Measurements from ENCODE around the gene MYO1B.

The MYO1B gene

GRCh38 chr2:191394043-191394442, 148.8 kb downstream of the MYO1B start:
- in situ Hi-C loops (cut with MboI; ENCODE audit: low sequenced_read_pairs) = no loop called here

DNA sequence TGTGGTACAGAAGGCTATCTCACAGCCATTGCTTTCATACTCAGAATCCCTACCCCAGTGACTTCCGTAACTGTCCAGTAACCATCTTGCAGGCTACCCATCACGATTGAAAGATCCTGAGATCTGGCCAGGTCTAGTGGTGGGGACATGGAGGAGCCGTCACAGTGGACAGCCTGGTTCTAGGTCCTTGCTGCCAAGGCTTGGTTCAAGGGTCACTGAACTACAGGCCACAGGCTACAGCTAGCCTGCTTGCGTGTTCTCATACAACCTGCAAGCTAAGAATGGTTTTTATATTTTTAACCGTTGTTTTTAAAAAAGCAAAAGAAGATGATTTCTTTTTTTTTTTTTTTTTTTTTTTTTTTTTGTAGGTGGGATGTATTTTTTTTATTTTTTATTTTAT, 151.6 kb downstream of the MYO1B start:
- in situ Hi-C loops (cut with MboI; ENCODE audit: low sequenced_read_pairs) = no loop called here

- in situ Hi-C loops (cut with MboI; ENCODE audit: low sequenced_read_pairs) = no loop called here
These were observed 154.4 kb downstream of the MYO1B start for GRCh38 chr2:191399601-191400000.

GRCh38 chr2:191401287-191401686, 156.1 kb downstream of the MYO1B start:
- in situ Hi-C loops (cut with MboI; ENCODE audit: low sequenced_read_pairs) = no loop called here

DNA sequence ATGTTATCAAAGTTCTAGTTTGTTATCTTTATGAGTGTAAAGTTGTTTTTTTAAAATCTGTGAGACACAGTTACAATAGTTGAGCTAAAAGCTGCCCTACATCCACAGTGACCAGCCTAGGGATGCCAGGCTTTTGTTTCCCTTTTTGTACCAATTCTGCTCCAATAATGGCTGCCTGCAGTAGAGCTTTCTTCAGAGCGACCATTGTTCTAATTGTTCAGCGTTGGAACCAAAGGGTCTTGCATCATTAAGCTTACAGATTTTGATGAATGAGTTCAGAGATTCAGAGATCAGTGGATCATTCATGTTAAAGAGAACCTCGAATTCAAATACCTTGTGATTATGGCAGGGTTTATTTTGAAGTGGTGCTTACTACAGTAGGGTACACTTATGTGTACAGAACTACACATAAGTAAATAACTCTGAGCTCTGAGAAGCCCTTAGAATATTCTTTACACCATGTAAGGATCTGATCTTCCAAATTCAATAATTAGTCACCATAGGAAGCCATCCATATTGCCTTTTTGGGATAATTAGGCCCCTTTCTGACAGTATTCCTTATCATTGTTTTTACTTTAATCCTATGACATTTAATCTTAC, 157.9 kb downstream of the MYO1B start:
- in situ Hi-C loops (cut with MboI; ENCODE audit: low sequenced_read_pairs) = no loop called here

DNA sequence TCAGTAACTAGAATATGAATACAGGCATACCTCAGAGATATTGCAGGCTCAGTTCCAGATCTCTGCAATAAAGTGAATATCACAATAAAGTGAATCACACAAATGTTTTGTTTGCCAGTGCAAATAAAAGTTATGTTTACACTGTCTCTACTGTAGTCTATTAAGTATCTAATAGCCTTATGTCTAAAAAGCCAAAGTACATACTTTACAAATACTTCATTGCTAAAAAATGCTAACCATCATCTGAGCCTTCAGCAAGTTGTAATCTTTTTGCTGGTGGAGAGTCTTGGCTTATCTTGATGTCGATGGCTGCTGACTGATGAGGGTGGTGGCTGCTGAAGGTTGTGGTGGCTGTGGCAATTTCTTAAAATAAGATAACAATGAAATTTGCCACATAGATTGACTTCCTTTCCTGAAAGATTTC, 159.4 kb downstream of the MYO1B start:
- in situ Hi-C loops (cut with MboI; ENCODE audit: low sequenced_read_pairs) = no loop called here

GRCh38 chr2:191405546-191405945, 160.3 kb downstream of the MYO1B start:
- in situ Hi-C loops (cut with MboI; ENCODE audit: low sequenced_read_pairs) = no loop called here

DNA sequence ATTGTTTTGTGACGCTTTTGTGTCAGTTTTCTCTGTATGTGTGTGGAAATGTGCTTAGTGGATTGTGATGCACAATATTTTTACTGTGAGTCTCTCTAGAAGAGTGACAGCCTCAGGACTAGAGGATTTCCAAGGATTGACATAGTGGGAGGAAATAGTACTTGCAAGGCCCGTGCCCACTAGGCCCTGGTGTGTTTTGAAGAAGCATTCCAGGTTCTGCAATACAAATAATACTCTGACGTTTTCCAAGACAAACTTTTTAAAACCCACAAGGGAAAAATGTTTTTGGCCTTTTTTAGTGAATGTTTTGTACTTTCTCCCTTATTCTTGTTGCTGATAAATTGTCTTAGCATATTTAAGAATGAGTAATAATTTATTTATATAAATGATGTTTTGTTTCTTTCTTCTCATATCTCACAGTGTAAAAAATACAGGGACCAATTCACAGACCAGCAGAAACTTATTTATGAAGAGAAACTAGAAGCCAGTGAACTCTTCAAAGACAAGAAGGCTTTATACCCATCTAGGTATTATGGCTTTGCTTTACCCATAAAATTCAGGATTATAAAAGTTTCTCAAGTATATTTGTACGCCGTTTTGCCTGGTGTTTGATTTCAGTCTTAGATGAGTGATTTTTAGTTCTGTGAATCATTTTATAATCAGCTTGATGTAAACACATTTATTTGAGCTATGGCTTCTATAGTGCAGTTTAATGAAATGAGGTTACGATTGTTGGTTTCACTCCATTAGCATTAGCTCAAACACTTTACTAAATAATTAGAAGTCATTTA, 165.6 kb downstream of the MYO1B start:
- in situ Hi-C loops (cut with MboI; ENCODE audit: low sequenced_read_pairs) = no loop called here

DNA sequence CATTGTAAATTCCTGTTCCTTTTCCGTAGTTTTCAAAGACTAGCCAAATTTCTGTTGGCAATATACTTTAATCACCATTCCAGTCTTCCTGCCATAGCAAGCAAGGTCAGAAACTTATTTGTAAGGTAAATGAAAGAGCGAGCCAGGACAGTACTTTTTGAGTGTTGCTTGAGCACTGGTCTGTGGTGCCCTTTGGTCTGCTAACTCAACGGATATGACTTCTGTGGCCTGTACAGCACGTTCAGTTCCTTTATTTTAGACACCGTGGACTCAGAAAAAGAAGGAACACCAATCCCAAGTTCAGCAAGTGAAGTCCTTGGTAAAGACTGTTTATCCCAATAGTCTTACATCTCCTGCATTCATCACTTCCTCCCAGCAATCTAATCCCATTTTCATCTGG, 166.3 kb downstream of the MYO1B start:
- in situ Hi-C loops (cut with MboI; ENCODE audit: low sequenced_read_pairs) = no loop called here

DNA sequence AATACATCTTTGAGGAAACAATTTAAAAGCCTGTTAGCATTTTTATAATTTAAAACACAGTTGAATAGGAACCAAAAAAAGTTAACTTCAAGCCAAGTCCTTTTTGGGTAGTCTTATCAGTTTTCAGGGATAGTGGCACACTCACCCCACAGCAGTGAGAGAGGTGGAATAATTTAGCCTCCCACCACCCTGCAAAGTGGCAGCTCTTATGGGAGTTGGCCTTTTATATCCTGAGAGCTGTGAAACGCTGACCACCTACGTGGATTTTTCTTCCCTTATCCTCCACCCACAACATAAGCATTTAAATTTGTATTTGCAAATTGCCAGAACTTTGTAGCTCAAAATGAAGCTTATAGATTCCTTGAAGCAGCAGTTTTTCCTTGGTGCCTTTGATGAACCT, 167.1 kb downstream of the MYO1B start:
- in situ Hi-C loops (cut with MboI; ENCODE audit: low sequenced_read_pairs) = no loop called here

- in situ Hi-C loops (cut with MboI; ENCODE audit: low sequenced_read_pairs) = no loop called here
These were observed 169.9 kb downstream of the MYO1B start for GRCh38 chr2:191415101-191415500.

GRCh38 chr2:191415858-191416257, 170.7 kb downstream of the MYO1B start:
- in situ Hi-C loops (cut with MboI; ENCODE audit: low sequenced_read_pairs) = no loop called here

DNA sequence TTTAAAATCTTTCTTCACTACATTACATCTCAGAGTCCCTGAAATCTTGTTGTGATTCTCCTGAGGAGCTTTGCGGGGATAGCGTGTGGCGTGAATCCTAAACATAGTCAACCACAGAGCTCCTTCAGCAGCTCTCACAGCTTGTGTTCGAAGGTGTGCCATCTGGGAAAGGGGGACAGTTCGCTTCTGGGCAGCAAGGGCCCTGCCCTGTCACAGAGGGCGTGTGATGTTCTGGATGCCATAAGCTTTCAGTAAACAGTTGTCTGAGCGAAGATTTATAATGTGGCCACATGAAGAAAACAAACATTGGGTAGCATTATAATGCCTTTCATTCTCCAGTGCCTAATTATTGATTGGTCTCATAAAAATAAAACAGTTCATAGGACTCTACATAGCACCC, 172.5 kb downstream of the MYO1B start:
- in situ Hi-C loops (cut with MboI; ENCODE audit: low sequenced_read_pairs) = no loop called here

DNA sequence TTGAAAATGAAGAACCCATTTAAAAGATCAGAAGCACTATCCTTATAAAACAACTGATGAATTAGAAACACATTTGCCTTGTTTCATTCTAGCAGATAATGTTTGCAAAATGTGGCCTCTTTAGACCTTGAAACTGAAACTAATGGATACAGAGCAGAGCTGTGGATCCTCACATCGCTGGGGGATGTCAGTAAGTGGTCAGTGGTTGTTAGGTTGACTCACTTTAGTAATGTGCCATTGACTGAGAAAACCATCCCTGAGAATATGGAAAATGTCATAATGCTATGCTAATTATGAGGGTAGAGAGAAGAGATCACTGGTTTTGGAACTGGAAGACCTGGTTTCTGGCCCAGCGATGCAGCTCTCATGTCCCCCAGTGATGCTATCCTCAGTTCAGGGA, 176.7 kb downstream of the MYO1B start:
- in situ Hi-C loops (cut with MboI; ENCODE audit: low sequenced_read_pairs) = no loop called here

DNA sequence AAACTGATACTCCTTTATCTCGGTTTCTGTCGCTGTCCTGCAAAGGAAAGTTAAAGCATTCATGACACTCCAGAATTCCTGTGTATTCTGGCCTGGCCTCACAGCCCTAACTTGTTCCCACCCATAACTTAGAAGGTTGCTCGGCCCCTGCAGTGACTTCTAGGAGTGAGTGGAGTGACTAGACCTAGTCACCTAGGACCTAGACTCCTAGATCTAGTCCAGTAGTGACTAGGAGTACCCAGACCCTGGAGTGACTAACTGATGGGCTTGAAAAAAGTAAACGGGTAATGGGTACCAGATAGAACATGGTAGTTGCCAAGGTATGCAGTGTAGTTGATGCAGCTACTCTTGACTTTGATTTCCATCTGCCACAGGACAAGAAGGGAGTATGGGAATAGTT, 181.8 kb downstream of the MYO1B start:
- in situ Hi-C loops (cut with MboI; ENCODE audit: low sequenced_read_pairs) = no loop called here

GRCh38 chr2:191428141-191428540, 182.9 kb downstream of the MYO1B start:
- in situ Hi-C loops (cut with MboI; ENCODE audit: low sequenced_read_pairs) = no loop called here

GRCh38 chr2:191430476-191430875, 185.3 kb downstream of the MYO1B start:
- in situ Hi-C loops (cut with MboI; ENCODE audit: low sequenced_read_pairs) = no loop called here

GRCh38 chr2:191432121-191432520, 186.9 kb downstream of the MYO1B start:
- in situ Hi-C loops (cut with MboI; ENCODE audit: low sequenced_read_pairs) = no loop called here

- in situ Hi-C loops (cut with MboI; ENCODE audit: low sequenced_read_pairs) = no loop called here
These were observed 188.9 kb downstream of the MYO1B start for GRCh38 chr2:191434072-191434471.

GRCh38 chr2:191435141-191435540, 189.9 kb downstream of the MYO1B start:
- in situ Hi-C loops (cut with MboI; ENCODE audit: low sequenced_read_pairs) = no loop called here

DNA sequence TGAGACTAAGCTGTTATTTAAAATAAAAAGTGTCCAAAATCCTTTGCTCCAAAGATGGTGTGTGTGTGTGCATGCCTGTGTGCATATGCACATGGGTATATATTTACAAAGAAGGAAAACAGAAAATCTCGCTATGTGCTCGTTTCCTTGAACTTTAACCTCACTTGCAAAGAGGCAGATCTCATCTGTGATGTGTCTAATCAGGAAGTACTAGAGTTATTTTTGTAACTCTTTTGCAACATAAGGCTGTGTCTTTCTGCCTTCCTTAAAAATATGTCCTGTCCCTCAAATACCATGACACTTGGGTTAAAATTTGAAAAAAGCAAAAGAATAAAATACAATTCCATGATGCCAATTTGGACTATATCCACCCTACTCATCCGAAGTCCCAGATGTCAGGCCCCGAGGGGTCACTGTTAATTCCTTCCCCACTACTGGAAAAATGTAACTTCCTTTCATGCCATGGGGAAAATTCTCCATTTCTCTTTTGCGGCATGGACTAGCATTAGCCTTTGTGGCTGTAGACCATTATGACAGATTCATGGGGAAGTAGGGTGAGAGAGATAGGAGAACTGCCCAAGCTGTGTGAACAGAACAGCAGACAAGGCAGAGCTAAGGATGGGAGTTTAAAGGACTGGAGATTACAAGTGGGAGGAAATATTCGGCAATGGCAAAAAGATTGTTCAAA, 191.3 kb downstream of the MYO1B start:
- in situ Hi-C loops (cut with MboI; ENCODE audit: low sequenced_read_pairs) = no loop called here

DNA sequence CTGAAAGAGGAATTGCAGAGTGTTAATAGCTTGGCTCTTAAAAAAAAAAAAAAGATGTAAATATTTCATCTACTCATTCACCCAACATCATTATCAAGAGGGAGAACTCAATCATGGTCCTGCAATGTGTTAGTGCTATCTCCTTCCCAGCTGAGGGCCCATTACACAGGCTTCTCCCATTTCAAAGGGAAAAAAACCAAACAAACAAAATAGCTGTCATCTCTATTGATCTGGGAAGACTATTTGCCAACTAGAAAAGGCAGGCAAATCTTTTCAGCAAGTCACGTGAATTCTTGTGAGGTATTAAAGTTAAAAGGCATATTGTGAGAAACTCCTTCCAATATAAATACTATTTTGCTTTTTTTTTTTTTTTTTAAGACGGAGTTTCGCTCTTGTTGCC, 194.3 kb downstream of the MYO1B start:
- in situ Hi-C loops (cut with MboI; ENCODE audit: low sequenced_read_pairs) = no loop called here
